B cell (primary cell): Measurements from ENCODE around the gene CASZ1. TPM values are rescaled to one million over a fixed set of nuclear protein-coding genes. Genes with fewer than 3 reads are reported as not detected.

Experiments used
- ATAC-seq: fragments of 200-7000 bp; cut with Tn5 transposase; one replicate; pipeline ENCODE4 v1.10.0; 2021; ENCODE audit warnings: low read depth, mild to moderate bottlenecking, moderate number of reproducible peaks, moderate library complexity
- CTCF ChIA-PET: fragments of 350-600 bp; sonication (Branson Sonifier 250); formaldehyde crosslinking; loops from one replicate; lab custom pipeline; 2021; ENCODE audit warnings: antibody characterized with exemption, inconsistent platforms; lab: Charles Lee
- POLR2A ChIA-PET: fragments of 350-600 bp; sonication (Branson Sonifier 250); formaldehyde crosslinking; loops from one replicate; lab custom pipeline; 2021; ENCODE audit warnings: antibody characterized with exemption; lab: Charles Lee
- DNase-seq: peaks from one replicate; pipeline ENCODE4 v3.0.0; 2013
- H2AFZ ChIP-seq: 2 replicates; pipeline ENCODE4 v1.6.1; 2012; ENCODE audit warnings: mild to moderate bottlenecking, low read depth, low read length; ENCODE audit not compliant: insufficient read depth, poor library complexity, severe bottlenecking
- H3K27ac ChIP-seq, 2 donors: 1 replicate in 1 of 2; 2 replicates in 1 of 2; pipeline ENCODE4 v1.5.1; 2012 to 2013; ENCODE audit warnings: low read length in 2 of 2, mild to moderate bottlenecking in 2 of 2, moderate library complexity in 1 of 2
- H3K27me3 ChIP-seq, 4 experiments: fragments of 200-600 bp in 1 of 4; sonication (generic) in 1 of 4; replicated peaks in 1 of 4; 1 replicate in 2 of 4; 2 replicates in 2 of 4; pipeline versions ENCODE4 v1.6.1 to v1.7.0; 2013 to 2016; ENCODE audit warnings: low read length in 3 of 4, mild to moderate bottlenecking in 2 of 4, mixed read lengths in 1 of 4, moderate library complexity in 1 of 4; ENCODE audit not compliant: insufficient read depth in 4 of 4, control insufficient read depth in 3 of 4; ENCODE audit errors: control extremely low read depth in 1 of 4
- H3K36me3 ChIP-seq, 2 experiments: replicated peaks in 1 of 2; 1 replicate in 1 of 2; 2 replicates in 1 of 2; pipeline versions ENCODE4 v1.6.1 to v1.7.1; 2013; ENCODE audit warnings: low read length in 1 of 2; ENCODE audit not compliant: insufficient read depth in 2 of 2, control insufficient read depth in 1 of 2; ENCODE audit errors: control extremely low read depth in 1 of 2, extremely low read depth in 1 of 2
- H3K4me1 ChIP-seq, 2 donors: fragments of 200-600 bp in 1 of 2; sonication (generic) in 1 of 2; 1 replicate in 1 of 2; 2 replicates in 1 of 2; pipeline versions ENCODE4 v1.5.1 to v1.6.1; 2013 to 2017; ENCODE audit warnings: low read length in 2 of 2; ENCODE audit not compliant: control insufficient read depth in 2 of 2, insufficient read depth in 2 of 2
- H3K4me2 ChIP-seq: replicated peaks from 2 replicates; pipeline ENCODE3; 2012; ENCODE audit warnings: mild to moderate bottlenecking, low read depth, low read length; ENCODE audit not compliant: poor library complexity, severe bottlenecking
- H3K4me3 ChIP-seq, 5 experiments: fragments of 200-600 bp in 1 of 5; sonication (generic) in 1 of 5; 1 replicate in 3 of 5; 2 replicates in 2 of 5; pipeline versions ENCODE4 v1.5.1 to v1.7.0; 2011 to 2016; ENCODE audit warnings: low read length in 4 of 5, mild to moderate bottlenecking in 4 of 5, low read depth in 2 of 5, control low read depth in 1 of 5, moderate library complexity in 1 of 5; ENCODE audit not compliant: insufficient read depth in 1 of 5; ENCODE audit errors: control extremely low read depth in 1 of 5, extremely low read depth in 1 of 5
- H3K79me2 ChIP-seq: fragments of 200-600 bp; sonication (generic); one replicate; pipeline ENCODE4 v1.6.0; 2016; ENCODE audit warnings: low read length; ENCODE audit not compliant: control insufficient read depth, insufficient read depth
- H3K9ac ChIP-seq: fragments of 200-600 bp; sonication (generic); 2 replicates; pipeline ENCODE4 v1.6.1; 2017; ENCODE audit warnings: mild to moderate bottlenecking, low read length, moderate library complexity
- H3K9me3 ChIP-seq, 3 donors: one replicate each; pipeline versions ENCODE4 v1.6.1 to v1.7.1; 2013; ENCODE audit warnings: low read length in 2 of 3; ENCODE audit not compliant: control insufficient read depth in 2 of 3, insufficient read depth in 1 of 3; ENCODE audit errors: control extremely low read depth in 1 of 3
- H4K20me1 ChIP-seq: 2 replicates; pipeline ENCODE4 v1.6.0; 2012; ENCODE audit warnings: mild to moderate bottlenecking, low read length; ENCODE audit not compliant: insufficient read depth, control insufficient read depth, poor library complexity, severe bottlenecking
- H3K27ac Mint-ChIP-seq: one replicate; pipeline ENCODE4 v1.8.0; 2021; ENCODE audit warnings: mixed read lengths
- H3K27me3 Mint-ChIP-seq: one replicate; pipeline ENCODE4 v1.8.0; 2021; ENCODE audit warnings: mixed read lengths
- H3K4me1 Mint-ChIP-seq: one replicate; pipeline ENCODE4 v1.8.0; 2021; ENCODE audit warnings: mixed read lengths
- H3K4me3 Mint-ChIP-seq: one replicate; pipeline ENCODE4 v1.8.0; 2021; ENCODE audit warnings: mixed read lengths
- H3K9me3 Mint-ChIP-seq: one replicate; pipeline ENCODE4 v1.8.0; 2022; ENCODE audit warnings: mixed read lengths; ENCODE audit not compliant: insufficient read depth
- EZH2 ChIP-seq: IDR thresholded peaks from 2 replicates; pipeline ENCODE4 v1.6.1; 2012; ENCODE audit warnings: borderline replicate concordance, low read depth, mild to moderate bottlenecking, moderate library complexity, low read length; ENCODE audit not compliant: insufficient read depth, poor library complexity, severe bottlenecking
- WGBS: methylation state at CpG from one replicate; pipeline ENCODE4 v1.1.5; 2013; ENCODE audit warnings: missing lambda C conversion rate; ENCODE audit not compliant: insufficient coverage; 5-methylcytosine and 5-hydroxymethylcytosine counted together
- intact Hi-C: fragments of 100-400 bp; cut with micrococcal nuclease; formaldehyde crosslinking; loops from one replicate; pipeline ENCODE4 v1.10.0; 2022
- polyA plus RNA-seq: library from polyadenylated mRNA; depleted of rRNA; stranded (reverse); fragments of >200 nt; gene quantifications from 2 replicates; pipeline ENCODE4 v1.2.3, GENCODE V29; 2012
- total RNA-seq, 2 donors: library from RNA; stranded (reverse); fragments of 120-200 nt in 1 of 2; gene quantifications; 1 replicate in 1 of 2; 2 replicates in 1 of 2; pipeline versions ENCODE4 v1.2.3 to v1.2.4, GENCODE V29; 2013 to 2022
- TF ChIP-seq, protein P1 (sequence below): fragments of 200-600 bp; IDR thresholded peaks from one replicate; pipeline ENCODE4 v1.8.0; 2022; ENCODE audit warnings: antibody characterized with exemption, mild to moderate bottlenecking

Gene CASZ1
- total and polyA plus RNA-seq, 2 donors (not counting 1 experiment from before 2014, with no cell fraction given): 9.5 to 27.2 TPM

DNA sequence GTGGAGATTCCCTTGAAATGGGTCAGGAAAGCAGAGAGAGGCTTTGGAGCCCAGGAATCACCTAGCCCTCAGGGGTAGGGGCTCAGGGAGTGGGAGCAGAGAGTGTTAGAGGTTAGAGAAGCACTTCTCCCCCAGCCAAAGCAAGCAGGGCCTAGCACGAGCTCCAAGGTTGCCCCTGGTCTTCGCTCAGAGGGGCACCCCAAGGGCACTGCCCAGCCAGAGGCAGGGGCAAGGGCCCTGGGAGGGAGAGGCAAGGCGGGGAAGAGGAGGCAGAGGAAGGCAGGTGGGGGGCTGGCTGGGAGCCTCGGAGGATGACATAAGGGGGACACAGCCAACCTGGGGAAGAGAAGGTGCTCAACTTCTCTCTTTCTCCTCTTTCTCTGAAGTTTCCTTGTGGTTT lies 71.9 kb downstream of the CASZ1 start:
- Histone ChIP-seq H4K20me1 (no peaks in the 10 kb centered on the region), H3K27ac (no peak overlapping the region), H3K9me3 (no peaks in the 10 kb centered on the region), H3K36me3 (no peaks in the 10 kb centered on the region), H2AFZ (no peak overlapping the region), H3K4me3 (no peak overlapping the region), H3K4me2 (no peak overlapping the region), H3K79me2 (no peaks in the 10 kb centered on the region), H3K27me3 (peaks cover 0 to 5% (median 0%) of the 10 kb centered on the region in 4 experiments), H3K4me1 (no peaks in the 10 kb centered on the region), H3K9ac (no peak overlapping the region)
- 60% methylated on average over 2 of the region's 4 CpGs for WGBS
- intact Hi-C loops: no loop called here
- H3K27me3 Mint-ChIP-seq: no peaks in the 10 kb centered on the region
- no peak overlapping the region for H3K27ac Mint-ChIP-seq
- POLR2A ChIA-PET: no interaction called here
- no peak overlapping the region for H3K4me3 Mint-ChIP-seq
- CTCF ChIA-PET: no interaction called here
- DNase-seq (no peak), ATAC-seq (no peak)
- TF ChIP-seq EZH2: no peak
- TF ChIP-seq, protein P1, sequence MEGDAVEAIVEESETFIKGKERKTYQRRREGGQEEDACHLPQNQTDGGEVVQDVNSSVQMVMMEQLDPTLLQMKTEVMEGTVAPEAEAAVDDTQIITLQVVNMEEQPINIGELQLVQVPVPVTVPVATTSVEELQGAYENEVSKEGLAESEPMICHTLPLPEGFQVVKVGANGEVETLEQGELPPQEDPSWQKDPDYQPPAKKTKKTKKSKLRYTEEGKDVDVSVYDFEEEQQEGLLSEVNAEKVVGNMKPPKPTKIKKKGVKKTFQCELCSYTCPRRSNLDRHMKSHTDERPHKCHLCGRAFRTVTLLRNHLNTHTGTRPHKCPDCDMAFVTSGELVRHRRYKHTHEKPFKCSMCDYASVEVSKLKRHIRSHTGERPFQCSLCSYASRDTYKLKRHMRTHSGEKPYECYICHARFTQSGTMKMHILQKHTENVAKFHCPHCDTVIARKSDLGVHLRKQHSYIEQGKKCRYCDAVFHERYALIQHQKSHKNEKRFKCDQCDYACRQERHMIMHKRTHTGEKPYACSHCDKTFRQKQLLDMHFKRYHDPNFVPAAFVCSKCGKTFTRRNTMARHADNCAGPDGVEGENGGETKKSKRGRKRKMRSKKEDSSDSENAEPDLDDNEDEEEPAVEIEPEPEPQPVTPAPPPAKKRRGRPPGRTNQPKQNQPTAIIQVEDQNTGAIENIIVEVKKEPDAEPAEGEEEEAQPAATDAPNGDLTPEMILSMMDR: no peak
- H3K4me1 Mint-ChIP-seq: no peaks in the 10 kb centered on the region
- H3K9me3 Mint-ChIP-seq: no peaks in the 10 kb centered on the region

DNA sequence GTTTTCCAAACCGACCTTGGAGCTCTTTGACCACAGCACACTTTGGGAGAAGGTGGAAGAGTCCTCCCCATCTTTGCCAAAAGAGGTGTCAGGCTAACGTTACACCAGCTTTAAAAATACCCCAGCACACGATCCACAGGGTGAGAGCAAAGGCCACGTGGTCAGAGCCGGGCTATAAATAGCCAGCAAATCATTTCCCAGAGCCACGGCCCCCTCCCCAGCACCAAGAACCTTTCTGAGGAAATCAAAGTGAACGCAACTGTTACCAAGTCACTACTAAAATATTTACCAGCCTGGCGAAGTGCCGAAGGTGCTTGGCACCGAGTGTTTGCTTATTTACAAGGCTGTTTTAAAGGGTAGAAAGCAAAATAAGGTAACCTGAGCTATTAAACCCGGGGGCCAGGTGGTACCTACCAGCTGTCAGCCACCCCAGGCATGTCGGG lies 72.4 kb downstream of the CASZ1 start:
- H3K4me1 Mint-ChIP-seq: no peaks in the 10 kb centered on the region
- Histone ChIP-seq H3K4me3 (no peak overlapping the region), H3K79me2 (no peaks in the 10 kb centered on the region), H3K4me1 (no peaks in the 10 kb centered on the region), H4K20me1 (no peaks in the 10 kb centered on the region), H3K27me3 (peaks cover 0 to 5% (median 0%) of the 10 kb centered on the region in 4 experiments), H3K27ac (no peak overlapping the region), H3K9ac (no peak overlapping the region), H3K36me3 (no peaks in the 10 kb centered on the region), H3K9me3 (no peaks in the 10 kb centered on the region), H3K4me2 (no peak overlapping the region), H2AFZ (no peak overlapping the region)
- DNase-seq: no peak
- H3K27ac Mint-ChIP-seq: no peak overlapping the region
- no peaks in the 10 kb centered on the region for H3K27me3 Mint-ChIP-seq
- ATAC-seq: no peak
- intact Hi-C loops: no loop called here
- POLR2A ChIA-PET: no interaction called here
- TF ChIP-seq, protein P1: no peak
- no peak for TF ChIP-seq EZH2
- CTCF ChIA-PET: no interaction called here
- no peak overlapping the region for H3K4me3 Mint-ChIP-seq
- 66% methylated on average over 10 of the region's 12 CpGs for WGBS
- no peaks in the 10 kb centered on the region for H3K9me3 Mint-ChIP-seq
